OCI-LY3 (cell line): ENCODE results near the gene HYOU1.
A peak's percentile ranks its signal among the peaks of the same experiment; 100 is the strongest.

ENCODE experiments used
- H2AFZ ChIP-seq: fragments of 200-600, 300-600 bp; shearing (Covaris generic); 2 replicates; pipeline ENCODE4 v1.6.0; 2014; ENCODE audit warnings: antibody characterized with exemption, low read depth, low read length
- H3K27ac ChIP-seq: fragments of 200-600, 300-600 bp; sonication (generic); 2 replicates; pipeline ENCODE4 v1.5.1; 2014; ENCODE audit warnings: mild to moderate bottlenecking, low read length, moderate library complexity, mixed read lengths
- H3K27me3 ChIP-seq: fragments of 200-600, 300-600 bp; sonication (generic); 2 replicates; pipeline ENCODE4 v1.6.1; 2014; ENCODE audit warnings: low read depth, low read length, mixed read lengths
- H3K36me3 ChIP-seq: fragments of 200-600, 300-600 bp; sonication (generic); replicated peaks from 2 replicates; pipeline ENCODE3; 2014; ENCODE audit warnings: low read depth, low read length, mixed read lengths
- H3K4me1 ChIP-seq: fragments of 300-600, 200-600 bp; sonication (generic); 2 replicates; pipeline ENCODE4 v1.6.1; 2014; ENCODE audit warnings: low read length, mixed read lengths
- H3K4me2 ChIP-seq: fragments of 200-600, 300-600 bp; sonication (generic); 2 replicates; pipeline ENCODE4 v1.6.1; 2014; ENCODE audit warnings: low read length, mixed read lengths
- H3K4me3 ChIP-seq: fragments of 300-600, 200-600 bp; sonication (generic); 2 replicates; pipeline ENCODE4 v1.5.1; 2014; ENCODE audit warnings: antibody characterized with exemption, mild to moderate bottlenecking, low read length, moderate library complexity
- H3K79me2 ChIP-seq: fragments of 300-600, 200-600 bp; shearing (Covaris generic); 2 replicates; pipeline ENCODE4 v1.6.1; 2014; ENCODE audit warnings: mild to moderate bottlenecking, low read length, mixed read lengths
- H3K9ac ChIP-seq: fragments of 300-600, 200-600 bp; shearing (Covaris generic); 2 replicates; pipeline ENCODE4 v1.6.0; 2014; ENCODE audit warnings: mild to moderate bottlenecking, low read length, moderate library complexity
- H3K9me3 ChIP-seq: fragments of 200-600, 300-600 bp; shearing (Covaris generic); 2 replicates; pipeline ENCODE4 v1.6.1; 2014; ENCODE audit warnings: low read length, mixed read lengths; ENCODE audit not compliant: insufficient read depth
- H4K20me1 ChIP-seq: fragments of 200-600, 300-600 bp; sonication (generic); 2 replicates; pipeline ENCODE4 v1.6.1; 2016; ENCODE audit warnings: low read length, mixed read lengths; ENCODE audit not compliant: insufficient read depth
- CTCF ChIP-seq: fragments of 200-600, 300-600 bp; sonication (generic); IDR thresholded peaks from 2 replicates; pipeline ENCODE4 v1.5.1; 2014; ENCODE audit warnings: antibody characterized with exemption, low read length, low read depth
- EZH2phosphoT487 ChIP-seq: fragments of 200-600 bp; shearing (Covaris generic); IDR thresholded peaks from 2 replicates; pipeline ENCODE4 v1.6.1; 2018; ENCODE audit warnings: antibody characterized with exemption, mixed run types, low read depth

Gene HYOU1

GRCh38 chr11:119016216-119017009, 40.6 kb downstream of the HYOU1 start:
- peak overlapping the region; percentile 99 for H3K9ac ChIP-seq
- H3K79me2 ChIP-seq = peaks cover 68% of the 10 kb centered on the region
- no peaks in the 10 kb centered on the region for H3K27me3 ChIP-seq
- peak overlapping the region; percentile 84 for H3K4me2 ChIP-seq
- H3K36me3 ChIP-seq = peaks cover 51% of the 10 kb centered on the region
- peaks cover 15% of the 10 kb centered on the region for H3K4me1 ChIP-seq
- peak overlapping the region; percentile 96 for H3K4me3 ChIP-seq
- no peaks in the 10 kb centered on the region for H3K9me3 ChIP-seq
- H4K20me1 ChIP-seq = no peaks in the 10 kb centered on the region
- peak overlapping the region; percentile 94; the same call in 1 of the 2 replicates for H3K27ac ChIP-seq
- no peak for TF ChIP-seq EZH2phosphoT487
- TF ChIP-seq CTCF = no peak
- H2AFZ ChIP-seq = no peak overlapping the region

- TF ChIP-seq EZH2phosphoT487 = no peak
- no peak; the same call in 1 of the 2 replicates for TF ChIP-seq CTCF
- Histone ChIP-seq H3K27ac (no peak overlapping the region), H3K4me2 (no peak overlapping the region), H3K9ac (no peak overlapping the region), H3K79me2 (peaks cover 55% of the 10 kb centered on the region), H3K4me1 (peaks cover 14% of the 10 kb centered on the region), H2AFZ (no peak overlapping the region), H4K20me1 (no peaks in the 10 kb centered on the region), H3K9me3 (no peaks in the 10 kb centered on the region), H3K27me3 (no peaks in the 10 kb centered on the region), H3K36me3 (peaks cover 58% of the 10 kb centered on the region), H3K4me3 (no peak overlapping the region)
Measured at GRCh38 chr11:119015054-119015611, 41.9 kb downstream of the HYOU1 start.

GRCh38 chr11:119014209-119014924, 42.6 kb downstream of the HYOU1 start:
- no peaks in the 10 kb centered on the region for H4K20me1 ChIP-seq
- peaks cover 8% of the 10 kb centered on the region for H3K4me1 ChIP-seq
- no peak overlapping the region for H3K4me2 ChIP-seq
- no peak overlapping the region for H3K4me3 ChIP-seq
- no peak overlapping the region for H2AFZ ChIP-seq
- no peaks in the 10 kb centered on the region for H3K27me3 ChIP-seq
- TF ChIP-seq EZH2phosphoT487 (no peak), CTCF (no peak)
- no peak overlapping the region for H3K27ac ChIP-seq
- no peaks in the 10 kb centered on the region for H3K9me3 ChIP-seq
- H3K79me2 ChIP-seq = peaks cover 47% of the 10 kb centered on the region
- no peak overlapping the region for H3K9ac ChIP-seq
- H3K36me3 ChIP-seq = peaks cover 61% of the 10 kb centered on the region

GRCh38 chr11:119012629-119013170, 44.3 kb downstream of the HYOU1 start:
- H3K27ac ChIP-seq = no peak overlapping the region; the same call in 1 of the 2 replicates
- no peak overlapping the region for H3K9ac ChIP-seq
- H2AFZ ChIP-seq = no peak overlapping the region
- no peaks in the 10 kb centered on the region for H3K9me3 ChIP-seq
- H3K4me2 ChIP-seq = no peak overlapping the region
- no peaks in the 10 kb centered on the region for H3K27me3 ChIP-seq
- no peak overlapping the region for H3K4me3 ChIP-seq
- H3K4me1 ChIP-seq = peaks cover 8% of the 10 kb centered on the region
- H3K36me3 ChIP-seq = peaks cover 60% of the 10 kb centered on the region
- no peaks in the 10 kb centered on the region for H4K20me1 ChIP-seq
- H3K79me2 ChIP-seq = peaks cover 34% of the 10 kb centered on the region
- TF ChIP-seq EZH2phosphoT487 = no peak
